Gastroesophageal sphincter (tissue), 4 donors: Measurements from ENCODE around the gene RPN1. TPM values are rescaled to one million over a fixed set of nuclear protein-coding genes. Genes with fewer than 3 reads are reported as not detected.
"Not testable (repeated sequence)": the region's sequence is repeated elsewhere in the genome, so short reads cannot be mapped to it uniquely, and the experiment has no call there.

Source experiments
- ATAC-seq: fragments of 150-250 bp; one replicate; pipeline ENCODE4 v1.9.1; 2016; ENCODE audit warnings: mild to moderate bottlenecking, moderate library complexity
- H3K27ac ChIP-seq, 4 donors: fragments of 200-600 bp; sonication (generic) in 3 of 4; 1 replicate in 3 of 4; 2 replicates in 1 of 4; pipeline ENCODE4 v1.5.1; 2016 to 2019
- H3K27me3 ChIP-seq: fragments of 200-600 bp; sonication (generic); one replicate; pipeline ENCODE4 v1.5.1; 2019
- H3K36me3 ChIP-seq, 2 donors: fragments of 200-600 bp; sonication (generic); one replicate each; pipeline ENCODE4 v1.5.1; 2019; ENCODE audit warnings: control low read depth in 1 of 2
- H3K4me1 ChIP-seq, 3 donors: fragments of 200-600 bp; sonication (generic); 1 replicate in 2 of 3; 2 replicates in 1 of 3; pipeline ENCODE4 v1.5.1; 2016 to 2019; ENCODE audit warnings: control low read depth in 2 of 3
- H3K4me3 ChIP-seq, 2 donors: fragments of 200-600 bp; sonication (generic); one replicate each; pipeline ENCODE4 v1.5.1; 2019; ENCODE audit warnings: mild to moderate bottlenecking in 1 of 2, moderate library complexity in 1 of 2
- H3K9me3 ChIP-seq, 3 donors: fragments of 200-600 bp; sonication (generic); one replicate each; pipeline ENCODE4 v1.5.1; 2017 to 2019; ENCODE audit warnings: control low read depth in 2 of 3
- CTCF ChIP-seq, 4 experiments: fragments of 200-600 bp in 2 of 4; fragments of 450-650 bp in 2 of 4; sonication (generic) in 1 of 4; IDR thresholded peaks; one replicate each; pipeline ENCODE4 v1.5.1; 2017 to 2019; ENCODE audit warnings: antibody characterized with exemption in 4 of 4, mild to moderate bottlenecking in 2 of 4, moderate library complexity in 2 of 4
- EP300 ChIP-seq: sonication (generic); formaldehyde crosslinking; IDR thresholded peaks from one replicate; pipeline ENCODE4 v1.6.1; 2017; ENCODE audit warnings: antibody characterized with exemption, mild to moderate bottlenecking
- POLR2A ChIP-seq, 2 donors: fragments of 450-650 bp; IDR thresholded peaks; one replicate each; pipeline ENCODE4 v1.6.1; 2017; ENCODE audit warnings: antibody characterized with exemption in 2 of 2, mild to moderate bottlenecking in 2 of 2, moderate library complexity in 1 of 2
- POLR2AphosphoS5 ChIP-seq: sonication (generic); formaldehyde crosslinking; IDR thresholded peaks from one replicate; pipeline ENCODE4 v1.6.1; 2017; ENCODE audit warnings: antibody characterized with exemption
- WGBS, 2 donors: methylation state at CpG; one replicate each; pipeline ENCODE4 v1.1.5; 2018; ENCODE audit warnings: low coverage in 1 of 2; 5-methylcytosine and 5-hydroxymethylcytosine counted together
- total RNA-seq, 4 donors: library from RNA; depleted of rRNA; stranded (reverse); fragments of >200 nt; gene quantifications; one replicate each; pipeline ENCODE4 v1.1.0, GENCODE V29; 2016

Gene RPN1
- total RNA-seq, 4 donors from 2014 or later: 144 to 243 (median 182) TPM

- Histone ChIP-seq H3K4me3 (peak overlapping the region; percentile 17 to 47), H3K27ac (peak overlapping the region in 1 of 4 donors; percentile 51), H3K4me1 (peaks cover 0 to 27% (median 3%) of the 10 kb centered on the region in 3 donors)
- ATAC-seq, H3K36me3 ChIP-seq, H3K9me3 ChIP-seq, H3K27me3 ChIP-seq: not testable (repeated sequence)
- TF ChIP-seq CTCF (IDR thresholded peaks at IDR 0.05): peak in 1 of 4 experiments; percentile 44
- WGBS, 2 donors: no CpG with 5 or more reads among the region's 43 CpGs
Observed at GRCh38 chr3:128653383-128653992, 2.9 kb upstream of the RPN1 start.

GRCh38 chr3:128648940-128649663 is 1.5 kb downstream of the RPN1 start:
- peaks cover 0 to 12% of the 10 kb centered on the region in 2 donors for H3K36me3 ChIP-seq
- peak overlapping the region; percentile 89 to 100 for H3K4me3 ChIP-seq
- WGBS, 2 donors: 21 to 24% methylated on average over 8 of the region's 8 CpGs
- H3K4me1 ChIP-seq: peaks cover 0 to 59% (median 4%) of the 10 kb centered on the region in 3 donors
- ATAC-seq: no peak
- no peaks in the 10 kb centered on the region for H3K27me3 ChIP-seq
- TF ChIP-seq POLR2AphosphoS5 (no peak), POLR2A (IDR thresholded peaks at IDR 0.05) (no peak), CTCF (IDR thresholded peaks at IDR 0.05) (no peak), EP300 (no peak)
- H3K27ac ChIP-seq: peak overlapping the region in 3 of 4 donors; percentile 97 to 100 (median 100)
- H3K9me3 ChIP-seq: no peaks in the 10 kb centered on the region

GRCh38 chr3:128648402-128648801 is 2.2 kb downstream of the RPN1 start:
- peak overlapping the region in 1 of 2 donors; percentile 100 for H3K4me3 ChIP-seq
- WGBS, 2 donors: 60 to 64% methylated on average over 4 of the region's 4 CpGs
- no peaks in the 10 kb centered on the region for H3K9me3 ChIP-seq
- peaks cover 0 to 19% of the 10 kb centered on the region in 2 donors for H3K36me3 ChIP-seq
- peak overlapping the region in 2 of 4 donors; percentile 100 for H3K27ac ChIP-seq
- TF ChIP-seq CTCF (IDR thresholded peaks at IDR 0.05) (no peak), EP300 (no peak), POLR2A (IDR thresholded peaks at IDR 0.05) (no peak), POLR2AphosphoS5 (no peak)
- H3K4me1 ChIP-seq: peaks cover 0 to 54% (median 4%) of the 10 kb centered on the region in 3 donors
- no peaks in the 10 kb centered on the region for H3K27me3 ChIP-seq
- ATAC-seq: no peak

GRCh38 chr3:128647307-128647706 is 3.3 kb downstream of the RPN1 start:
- TF ChIP-seq POLR2AphosphoS5: no peak
- TF ChIP-seq POLR2A (IDR thresholded peaks at IDR 0.05): no peak
- TF ChIP-seq CTCF (IDR thresholded peaks at IDR 0.05): no peak
- TF ChIP-seq EP300: no peak
- Histone ChIP-seq H3K36me3 (peaks cover 0 to 30% of the 10 kb centered on the region in 2 donors), H3K4me1 (peaks cover 0 to 49% (median 4%) of the 10 kb centered on the region in 3 donors), H3K9me3 (no peaks in the 10 kb centered on the region), H3K4me3 (no peak overlapping the region), H3K27ac (no peak overlapping the region), H3K27me3 (no peaks in the 10 kb centered on the region)
- no peak for ATAC-seq
- WGBS, 2 donors: 69 to 85% methylated on average over 3 of the region's 3 CpGs
